Tibial artery (tissue), 4 donors: Measurements from ENCODE around the gene DOK6.

Source experiments
- DNase-seq, 2 donors: peaks; one replicate each; pipeline ENCODE4 v3.0.0-alpha.2; 2019
- H3K27ac ChIP-seq, 2 donors: fragments of 200-600 bp; sonication (generic) in 1 of 2; 1 replicate in 1 of 2; 2 replicates in 1 of 2; pipeline ENCODE4 v1.5.1; 2018 to 2019; ENCODE audit warnings: mild to moderate bottlenecking in 1 of 2
- H3K27me3 ChIP-seq, 2 donors: fragments of 200-600 bp; sonication (generic) in 1 of 2; one replicate each; pipeline versions ENCODE4 v1.5.1 to v1.6.0; 2016 to 2019
- H3K36me3 ChIP-seq, 3 donors: fragments of 200-600 bp; sonication (generic) in 2 of 3; one replicate each; pipeline ENCODE4 v1.5.1; 2016 to 2019; ENCODE audit warnings: mild to moderate bottlenecking in 2 of 3
- H3K4me1 ChIP-seq, 4 donors: fragments of 200-600 bp; sonication (generic) in 2 of 4; 1 replicate in 3 of 4; 2 replicates in 1 of 4; pipeline ENCODE4 v1.5.1; 2016 to 2019
- H3K4me3 ChIP-seq, 2 donors: fragments of 200-600 bp; sonication (generic) in 1 of 2; 1 replicate in 1 of 2; 2 replicates in 1 of 2; pipeline ENCODE4 v1.5.1; 2018 to 2019; ENCODE audit warnings: mild to moderate bottlenecking in 2 of 2
- H3K9me3 ChIP-seq, 3 donors: fragments of 200-600 bp; sonication (generic) in 1 of 3; one replicate each; pipeline ENCODE4 v1.5.1; 2016 to 2019
- intact Hi-C: fragments of 100-400 bp; cut with DNase I; formaldehyde crosslinking; loops from one replicate; pipeline ENCODE4 v1.15.0; 2023; ENCODE audit warnings: low total_unique reads
- TF ChIP-seq, protein P1 (sequence below), 2 experiments: fragments of 200-600 bp in 1 of 2; fragments of 450-650 bp in 1 of 2; IDR thresholded peaks; one replicate each; pipeline ENCODE4 v1.5.1; 2017 to 2019; ENCODE audit warnings: antibody characterized with exemption in 2 of 2, mild to moderate bottlenecking in 1 of 2, moderate library complexity in 1 of 2

The DOK6 gene

DNA sequence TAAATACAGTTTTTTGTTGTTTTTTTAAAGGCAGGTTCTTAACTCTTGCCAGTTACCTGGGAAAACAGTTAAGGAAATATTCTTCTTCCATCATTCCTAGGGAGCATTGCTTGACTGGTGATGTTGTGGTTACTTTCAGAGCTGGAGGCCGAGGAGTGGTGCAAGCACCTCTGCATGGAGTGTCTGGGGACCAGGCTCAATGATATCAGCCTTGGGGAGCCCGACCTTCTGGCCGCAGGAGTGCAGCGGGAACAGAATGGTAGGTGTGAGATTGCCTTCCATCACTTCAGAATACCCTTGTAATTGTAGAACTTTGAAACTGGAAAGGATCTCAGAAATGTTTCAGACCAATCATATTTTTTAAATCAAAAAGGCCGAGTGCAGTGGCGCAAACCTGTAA is 276.9 kb downstream of the DOK6 start:
- no peak for DNase-seq
- intact Hi-C loops = no loop called here
- H3K9me3 ChIP-seq = no peaks in the 10 kb centered on the region
- H3K36me3 ChIP-seq = no peaks in the 10 kb centered on the region
- peaks cover 0 to 8% (median 0%) of the 10 kb centered on the region in 4 donors for H3K4me1 ChIP-seq
- TF ChIP-seq, protein P1, sequence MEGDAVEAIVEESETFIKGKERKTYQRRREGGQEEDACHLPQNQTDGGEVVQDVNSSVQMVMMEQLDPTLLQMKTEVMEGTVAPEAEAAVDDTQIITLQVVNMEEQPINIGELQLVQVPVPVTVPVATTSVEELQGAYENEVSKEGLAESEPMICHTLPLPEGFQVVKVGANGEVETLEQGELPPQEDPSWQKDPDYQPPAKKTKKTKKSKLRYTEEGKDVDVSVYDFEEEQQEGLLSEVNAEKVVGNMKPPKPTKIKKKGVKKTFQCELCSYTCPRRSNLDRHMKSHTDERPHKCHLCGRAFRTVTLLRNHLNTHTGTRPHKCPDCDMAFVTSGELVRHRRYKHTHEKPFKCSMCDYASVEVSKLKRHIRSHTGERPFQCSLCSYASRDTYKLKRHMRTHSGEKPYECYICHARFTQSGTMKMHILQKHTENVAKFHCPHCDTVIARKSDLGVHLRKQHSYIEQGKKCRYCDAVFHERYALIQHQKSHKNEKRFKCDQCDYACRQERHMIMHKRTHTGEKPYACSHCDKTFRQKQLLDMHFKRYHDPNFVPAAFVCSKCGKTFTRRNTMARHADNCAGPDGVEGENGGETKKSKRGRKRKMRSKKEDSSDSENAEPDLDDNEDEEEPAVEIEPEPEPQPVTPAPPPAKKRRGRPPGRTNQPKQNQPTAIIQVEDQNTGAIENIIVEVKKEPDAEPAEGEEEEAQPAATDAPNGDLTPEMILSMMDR (IDR thresholded peaks at IDR 0.05) = no peak
- no peak overlapping the region for H3K27ac ChIP-seq
- H3K4me3 ChIP-seq = no peak overlapping the region
- H3K27me3 ChIP-seq = no peaks in the 10 kb centered on the region

DNA sequence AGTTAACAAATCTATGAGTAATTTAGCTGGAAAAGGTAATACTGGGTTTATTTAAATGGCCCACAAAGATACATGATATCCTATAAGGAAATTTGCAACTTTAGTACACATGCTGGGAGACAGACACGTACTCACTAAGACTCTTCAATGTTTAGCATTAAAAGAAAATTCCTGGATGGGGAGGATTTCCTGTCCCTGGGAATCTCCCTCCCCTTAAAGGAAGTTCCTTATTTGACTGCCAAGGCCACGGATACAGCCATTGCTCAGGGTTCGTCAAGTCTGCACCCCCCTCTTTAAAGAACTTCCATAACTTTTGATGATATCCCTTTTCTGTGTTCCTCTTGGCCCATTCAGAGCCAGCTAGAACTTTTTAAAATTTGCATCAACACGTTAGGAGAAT is 279.4 kb downstream of the DOK6 start:
- no peak for DNase-seq
- H3K9me3 ChIP-seq = no peaks in the 10 kb centered on the region
- TF ChIP-seq, protein P1 (IDR thresholded peaks at IDR 0.05) = no peak
- no peaks in the 10 kb centered on the region for H3K36me3 ChIP-seq
- no peaks in the 10 kb centered on the region for H3K27me3 ChIP-seq
- intact Hi-C loops = no loop called here
- H3K27ac ChIP-seq = no peak overlapping the region
- no peak overlapping the region for H3K4me3 ChIP-seq
- H3K4me1 ChIP-seq = peaks cover 0 to 8% (median 0%) of the 10 kb centered on the region in 4 donors

DNA sequence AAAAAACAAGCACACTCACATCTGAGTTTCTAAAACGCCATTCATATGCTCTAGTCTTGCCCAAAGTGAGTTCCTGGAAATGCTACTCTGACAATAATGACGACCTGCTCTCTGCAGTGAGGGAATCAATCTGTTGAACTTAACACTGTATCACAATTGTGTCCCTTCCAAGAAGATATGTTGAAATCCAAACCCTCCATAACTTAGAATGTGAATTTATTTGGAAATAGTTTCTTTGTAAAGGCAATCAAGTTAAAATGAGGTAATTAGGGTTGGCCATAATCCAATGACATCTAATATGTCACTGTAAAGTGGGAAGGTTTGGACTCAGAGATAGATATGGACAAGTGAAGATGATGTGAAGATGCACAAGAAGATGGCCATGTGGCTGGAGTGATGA is 282.5 kb downstream of the DOK6 start:
- Histone ChIP-seq H3K27me3 (no peaks in the 10 kb centered on the region), H3K27ac (no peak overlapping the region), H3K36me3 (no peaks in the 10 kb centered on the region), H3K4me1 (no peaks in the 10 kb centered on the region), H3K4me3 (no peak overlapping the region), H3K9me3 (no peaks in the 10 kb centered on the region)
- intact Hi-C loops = no loop called here
- no peak for DNase-seq
- TF ChIP-seq, protein P1 (IDR thresholded peaks at IDR 0.05) = no peak

DNA sequence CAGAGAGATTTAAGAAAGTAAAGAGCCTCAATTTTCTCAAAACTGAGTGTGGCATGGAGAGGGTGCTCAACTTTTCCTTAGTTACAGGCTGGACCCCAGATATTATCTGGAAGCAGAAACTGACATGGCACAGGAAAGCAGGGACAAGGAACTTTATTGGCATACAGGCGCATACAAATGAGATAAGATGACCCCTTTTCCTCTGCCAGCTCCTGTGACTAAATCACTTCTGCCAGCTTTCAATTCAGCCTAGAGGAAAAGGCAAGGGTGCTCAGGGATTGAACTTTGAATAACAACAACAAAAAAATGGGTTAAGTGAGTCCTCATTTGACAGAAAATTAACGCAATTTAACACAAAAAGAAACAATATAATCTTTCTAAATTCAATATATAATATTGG is 284.1 kb downstream of the DOK6 start:
- Histone ChIP-seq H3K4me1 (no peaks in the 10 kb centered on the region), H3K27ac (no peak overlapping the region), H3K36me3 (no peaks in the 10 kb centered on the region), H3K27me3 (no peaks in the 10 kb centered on the region), H3K4me3 (no peak overlapping the region), H3K9me3 (no peaks in the 10 kb centered on the region)
- intact Hi-C loops = no loop called here
- no peak for DNase-seq
- TF ChIP-seq, protein P1 (IDR thresholded peaks at IDR 0.05) = no peak

DNA sequence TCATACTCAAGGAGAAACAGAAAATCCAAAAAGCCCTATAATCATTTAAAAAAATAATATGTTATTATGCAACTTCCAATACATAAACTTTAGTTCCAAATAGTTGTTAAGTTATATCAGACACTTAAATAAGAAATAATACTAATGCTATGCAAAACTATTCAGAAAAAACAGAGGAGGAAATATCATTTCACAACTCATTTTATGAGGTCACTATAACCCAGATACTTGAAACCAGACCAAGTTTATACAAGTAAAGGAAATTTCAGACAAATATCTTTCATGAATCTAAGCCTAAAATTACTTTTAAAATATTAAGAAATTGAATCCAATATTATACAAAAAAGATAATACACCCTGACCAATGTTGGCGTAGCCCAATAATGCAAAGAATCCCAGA is 286.2 kb downstream of the DOK6 start:
- no peak for DNase-seq
- Histone ChIP-seq H3K27ac (no peak overlapping the region), H3K27me3 (no peaks in the 10 kb centered on the region), H3K4me1 (no peaks in the 10 kb centered on the region), H3K36me3 (no peaks in the 10 kb centered on the region), H3K9me3 (no peaks in the 10 kb centered on the region), H3K4me3 (no peak overlapping the region)
- TF ChIP-seq, protein P1 (IDR thresholded peaks at IDR 0.05) = no peak
- intact Hi-C loops = no loop called here

DNA sequence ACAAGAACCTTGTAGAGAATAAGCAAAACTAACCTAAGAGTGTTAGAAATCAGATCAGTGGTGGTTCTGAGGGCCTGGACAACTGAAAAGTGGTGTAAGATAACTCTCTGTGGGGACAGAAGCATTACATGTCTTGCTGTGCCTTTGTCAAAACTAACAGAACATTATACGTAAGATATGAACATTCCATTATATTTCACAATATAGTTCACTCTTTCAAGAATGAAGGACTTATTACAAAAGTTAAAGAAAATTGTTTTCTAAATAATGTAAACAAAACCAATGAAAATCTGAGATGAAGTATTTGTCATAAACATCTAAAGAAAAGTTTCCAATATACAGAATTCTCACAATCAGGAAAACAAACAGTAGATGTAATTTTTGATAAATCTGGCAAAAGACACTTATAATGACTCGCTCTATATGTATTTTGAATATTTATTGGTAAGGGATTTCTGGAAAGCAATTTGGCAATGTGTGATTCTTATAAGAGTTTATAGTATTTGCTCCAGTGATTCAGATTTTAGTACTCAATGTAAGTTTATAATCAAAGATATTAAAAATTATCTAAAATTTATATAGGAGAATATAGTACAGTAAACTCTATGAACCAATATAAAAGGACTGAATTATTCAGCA is 288.6 kb downstream of the DOK6 start:
- Histone ChIP-seq H3K27ac (no peak overlapping the region), H3K4me3 (no peak overlapping the region), H3K36me3 (no peaks in the 10 kb centered on the region), H3K4me1 (no peaks in the 10 kb centered on the region), H3K27me3 (no peaks in the 10 kb centered on the region), H3K9me3 (no peaks in the 10 kb centered on the region)
- intact Hi-C loops = no loop called here
- TF ChIP-seq, protein P1 (IDR thresholded peaks at IDR 0.05) = no peak
- no peak for DNase-seq
